GDM1 (cell line): ENCODE results near the gene ZNF335.

ENCODE experiments used
- DNase-seq: peaks from one replicate; lab custom pipeline; 2025; lab: John Stamatoyannopoulos, UW

Gene ZNF335

DNA sequence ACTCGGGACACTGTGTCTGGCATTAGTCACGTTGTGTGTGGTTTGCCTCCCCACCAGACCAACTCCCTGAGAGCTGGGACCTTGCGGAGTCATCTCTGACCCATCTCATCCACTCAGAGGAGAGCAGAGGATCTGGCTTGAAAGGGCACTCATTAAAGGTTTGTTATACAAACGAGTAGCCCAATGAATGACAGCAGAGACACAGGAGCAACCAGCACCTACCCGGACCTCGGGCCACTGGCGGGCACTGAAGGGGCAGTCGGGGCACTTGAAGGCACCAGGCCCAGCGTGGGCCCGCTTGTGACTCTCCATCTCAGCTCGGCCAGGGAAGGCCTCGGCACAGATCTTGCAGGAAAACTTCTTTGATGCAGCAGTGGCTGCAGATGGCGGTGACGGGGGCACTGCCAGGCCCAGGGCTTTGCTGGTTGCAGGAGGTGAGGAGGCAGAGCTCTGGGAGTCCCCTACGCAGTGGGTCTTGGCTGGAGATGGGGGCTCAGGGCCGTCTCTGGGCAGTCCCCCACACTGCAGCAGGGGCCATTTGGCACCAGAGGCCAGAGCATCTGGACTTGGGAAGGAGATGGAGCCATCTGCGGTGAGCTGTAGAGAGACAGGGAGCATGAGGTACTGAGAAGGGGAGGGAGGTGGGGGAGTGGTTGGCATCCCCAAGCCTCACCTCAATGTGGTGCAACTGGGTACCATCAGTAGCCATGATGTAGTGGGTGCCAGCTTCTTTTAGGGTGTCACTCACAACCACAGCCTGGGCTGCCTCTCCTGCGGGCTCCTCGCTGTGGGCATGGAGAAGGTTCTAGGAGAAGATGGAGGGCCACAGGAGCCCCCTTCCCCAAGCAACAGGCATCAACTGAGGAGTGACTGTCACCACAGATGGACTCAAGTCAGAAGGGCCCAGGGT lies 19.8 kb downstream of the ZNF335 start:
- no peak for DNase-seq

GRCh38 chr20:45950330-45950646 lies 21.7 kb downstream of the ZNF335 start:
- DNase-seq = no peak

- DNase-seq = no peak
Measured at GRCh38 chr20:45949542-45950329, 22.3 kb downstream of the ZNF335 start.

DNA sequence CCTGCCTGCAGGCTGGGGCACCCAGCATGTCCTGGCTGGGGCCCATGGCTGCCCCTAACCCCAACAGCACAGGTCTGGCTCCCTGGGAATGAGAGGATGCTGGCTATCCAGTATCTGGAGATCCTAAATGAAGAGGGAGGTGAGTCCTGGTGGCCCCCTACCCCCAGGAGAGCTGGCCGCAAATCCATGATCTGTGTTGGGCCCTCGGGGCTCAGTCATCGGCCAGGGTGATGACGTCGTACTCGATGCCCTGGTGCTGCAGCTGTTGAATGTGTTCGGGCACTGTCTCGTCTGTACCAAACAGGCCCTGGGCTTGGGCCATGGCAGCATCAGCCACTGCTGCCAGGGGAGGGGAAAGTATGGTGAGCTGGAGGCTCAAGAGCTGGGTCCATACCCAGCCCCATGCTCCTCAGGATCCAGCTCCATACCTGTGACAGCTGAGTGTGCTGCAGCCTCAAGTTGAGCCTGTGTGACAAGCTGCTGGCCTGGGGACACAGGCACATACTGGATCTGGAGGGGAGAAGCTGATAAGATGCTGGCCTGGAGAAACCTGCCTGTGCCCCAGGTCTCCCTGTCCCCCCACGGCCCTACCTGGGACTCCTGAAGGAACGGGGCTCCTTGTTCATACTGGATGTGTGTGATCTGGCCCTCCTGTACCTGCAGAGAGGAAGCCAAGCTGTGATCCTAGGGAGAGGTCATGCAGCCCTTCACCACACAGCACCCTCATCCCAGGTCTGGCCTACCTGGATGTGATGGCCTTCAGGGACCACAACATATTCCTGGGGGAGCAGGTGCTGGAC lies 23.1 kb downstream of the ZNF335 start:
- no peak for DNase-seq

DNA sequence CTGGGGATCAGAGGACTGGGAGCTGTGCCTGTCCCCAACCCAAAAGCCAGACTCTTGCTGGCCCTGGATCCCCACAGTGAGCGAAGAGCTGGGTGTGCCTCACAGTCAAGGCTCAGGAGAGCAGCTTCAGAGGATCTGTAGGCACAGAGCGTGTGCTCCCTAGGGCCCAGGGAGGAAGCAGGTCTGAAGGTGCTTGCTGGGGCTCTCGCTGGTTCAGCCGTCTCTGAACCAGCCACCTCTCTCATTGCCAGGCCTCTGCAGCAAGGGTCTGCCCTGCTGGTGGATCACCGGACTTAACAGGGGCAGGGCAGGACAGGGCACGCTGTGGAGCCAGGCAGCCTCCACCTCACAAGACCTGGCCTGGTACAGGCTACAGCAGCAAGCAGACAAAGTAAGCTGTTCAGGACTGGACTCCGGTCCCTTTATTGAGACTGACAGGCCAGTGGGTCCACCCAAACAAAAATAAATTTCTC lies 23.7 kb downstream of the ZNF335 start:
- no peak for DNase-seq

DNA sequence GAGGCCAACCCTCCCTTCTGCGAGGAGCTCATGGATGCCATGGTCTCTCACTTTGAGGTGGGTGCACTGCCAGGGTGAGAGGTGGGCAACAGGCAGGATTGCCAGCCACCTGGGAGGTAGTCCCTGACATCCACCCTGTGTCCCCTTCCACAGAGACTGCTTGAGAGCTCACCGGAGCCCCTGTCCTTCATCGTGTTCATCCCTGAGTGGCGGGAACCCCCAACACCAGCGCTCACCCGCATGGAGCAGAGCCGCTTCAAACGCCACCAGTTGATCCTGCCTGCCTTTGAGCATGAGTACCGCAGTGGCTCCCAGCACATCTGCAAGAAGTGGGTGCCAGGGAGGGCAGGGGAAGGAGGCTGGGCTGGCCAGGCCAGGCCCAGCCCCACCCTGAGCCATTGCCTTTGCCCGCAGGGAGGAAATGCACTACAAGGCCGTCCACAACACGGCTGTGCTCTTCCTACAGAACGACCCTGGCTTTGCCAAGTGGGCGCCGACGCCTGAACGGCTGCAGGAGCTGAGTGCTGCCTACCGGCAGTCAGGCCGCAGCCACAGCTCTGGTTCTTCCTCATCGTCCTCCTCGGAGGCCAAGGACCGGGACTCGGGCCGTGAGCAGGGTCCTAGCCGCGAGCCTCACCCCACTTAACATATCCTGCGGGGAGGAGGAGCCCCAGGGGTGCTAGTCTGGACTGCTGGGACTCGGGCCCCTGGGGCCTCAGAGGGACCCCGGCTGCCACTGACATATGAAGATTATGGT lies 24.7 kb downstream of the ZNF335 start:
- DNase-seq = no peak

- DNase-seq = no peak
Measured at GRCh38 chr20:45946149-45946970, 25.6 kb downstream of the ZNF335 start.

- no peak for DNase-seq
Measured at GRCh38 chr20:45945678-45946148, 26.3 kb downstream of the ZNF335 start.

DNA sequence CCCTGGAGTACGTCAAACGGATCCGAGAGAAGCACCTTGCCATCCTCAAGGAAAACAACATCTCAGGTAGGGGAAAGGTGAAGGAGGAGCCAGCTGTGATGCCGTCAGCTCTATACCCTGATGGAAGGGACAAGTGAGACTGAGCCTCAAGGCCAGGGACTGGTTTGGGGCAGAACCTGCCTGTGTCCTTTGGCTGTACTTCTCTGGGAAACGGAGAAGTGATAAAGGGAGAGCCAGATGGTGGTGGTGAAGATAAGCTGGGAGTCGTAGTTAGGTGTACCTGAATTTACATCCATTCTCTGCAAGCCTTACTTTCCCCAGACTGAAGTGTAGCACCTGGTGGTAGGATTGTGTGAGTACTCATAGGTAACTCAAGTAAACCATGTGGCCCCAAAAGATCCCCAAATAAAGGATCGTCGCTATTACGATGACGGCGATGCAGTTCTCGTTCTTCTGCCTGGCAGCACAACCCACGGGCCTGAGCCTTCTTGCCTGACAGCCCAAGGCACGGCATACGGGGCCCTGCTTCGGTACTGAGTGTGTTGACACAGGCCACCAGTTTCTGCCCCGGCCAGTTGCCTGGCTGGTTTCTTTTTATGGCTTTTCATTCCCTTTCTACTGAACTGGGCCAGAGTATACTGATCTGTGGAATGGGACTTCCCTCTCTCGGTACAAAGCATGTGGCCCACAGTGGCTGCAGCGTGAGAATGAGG lies 26.9 kb downstream of the ZNF335 start:
- no peak for DNase-seq

DNA sequence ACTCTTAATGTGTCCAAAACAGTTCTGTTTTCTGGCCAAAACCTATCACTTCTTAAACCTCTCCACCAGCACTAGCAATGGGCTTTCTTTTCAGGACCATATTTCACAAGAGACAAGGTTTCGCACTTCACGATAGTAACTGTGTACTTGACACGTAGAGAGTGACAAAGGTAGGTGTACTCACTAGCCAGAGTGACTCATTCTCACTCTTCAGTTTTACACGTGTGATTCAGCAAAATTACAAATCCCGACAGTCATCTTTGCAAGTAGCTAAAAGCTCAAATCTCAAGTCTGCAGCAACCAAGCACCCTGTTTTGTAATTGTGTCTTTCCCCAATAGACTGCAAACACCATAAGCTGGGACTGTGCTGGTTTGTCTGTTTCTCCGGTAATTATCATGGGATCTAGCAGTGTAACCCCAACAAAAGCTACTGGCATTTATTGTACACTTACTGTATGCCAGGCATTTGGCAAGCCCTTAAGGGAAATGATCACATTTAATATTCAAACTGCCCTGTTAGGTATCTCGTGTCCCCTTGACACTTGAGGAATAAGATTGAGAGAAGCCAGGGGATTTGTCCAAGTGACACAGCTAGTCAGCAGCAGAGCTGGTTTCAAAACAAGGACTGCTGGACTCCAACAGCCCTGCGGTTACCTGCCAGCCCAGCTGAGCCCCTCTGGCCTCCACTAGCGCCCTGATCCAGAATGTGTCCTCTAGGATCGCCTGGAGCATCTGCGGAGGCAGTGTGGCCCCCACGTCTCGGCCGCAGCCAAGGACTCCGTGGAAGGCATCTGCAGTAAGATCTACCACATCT lies 27.6 kb downstream of the ZNF335 start:
- DNase-seq = no peak

DNA sequence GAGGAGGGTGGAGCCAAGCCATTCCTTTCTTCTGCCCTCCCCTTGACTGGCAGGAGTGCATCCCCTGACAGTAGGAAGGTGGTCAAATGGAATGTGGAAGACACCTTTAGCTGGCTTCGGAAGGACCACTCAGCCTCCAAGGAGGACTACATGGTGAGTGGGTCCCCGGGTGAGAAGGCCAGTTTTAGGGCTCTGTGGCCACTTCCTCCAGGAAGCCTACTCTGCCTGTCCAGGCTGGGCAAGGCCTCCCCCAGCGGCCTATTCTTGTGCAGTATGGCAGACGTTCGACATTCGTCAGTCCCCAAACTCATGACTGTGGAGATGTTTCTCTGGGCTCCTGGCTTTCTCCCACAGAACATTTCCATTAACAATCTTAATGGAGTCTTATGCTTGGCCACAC lies 28.4 kb downstream of the ZNF335 start:
- no peak for DNase-seq

- DNase-seq = no peak
Measured at GRCh38 chr20:45940469-45940868, 31.5 kb downstream of the ZNF335 start.

DNA sequence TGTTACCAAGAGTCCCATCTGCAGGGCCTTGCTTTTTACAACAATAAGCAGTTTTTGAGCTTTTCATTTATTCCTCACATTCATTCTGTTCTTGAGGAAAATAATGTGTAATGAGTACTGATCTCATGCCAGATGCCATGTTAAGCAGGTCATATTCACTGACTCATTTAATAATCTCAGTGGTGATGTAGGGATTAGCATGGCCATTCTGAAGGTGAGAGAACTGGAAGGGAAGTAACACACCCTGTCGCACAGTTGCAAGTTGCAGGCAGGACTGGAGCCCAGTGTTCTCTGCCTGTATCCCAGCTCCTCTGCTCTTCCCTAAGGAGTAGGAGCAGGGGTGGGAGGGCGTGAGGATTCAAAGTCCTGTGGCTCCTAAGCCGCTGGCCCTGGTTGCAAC lies 31.9 kb downstream of the ZNF335 start:
- DNase-seq = no peak

- no peak for DNase-seq
Measured at GRCh38 chr20:45938727-45939438, 33.1 kb downstream of the ZNF335 start.

DNA sequence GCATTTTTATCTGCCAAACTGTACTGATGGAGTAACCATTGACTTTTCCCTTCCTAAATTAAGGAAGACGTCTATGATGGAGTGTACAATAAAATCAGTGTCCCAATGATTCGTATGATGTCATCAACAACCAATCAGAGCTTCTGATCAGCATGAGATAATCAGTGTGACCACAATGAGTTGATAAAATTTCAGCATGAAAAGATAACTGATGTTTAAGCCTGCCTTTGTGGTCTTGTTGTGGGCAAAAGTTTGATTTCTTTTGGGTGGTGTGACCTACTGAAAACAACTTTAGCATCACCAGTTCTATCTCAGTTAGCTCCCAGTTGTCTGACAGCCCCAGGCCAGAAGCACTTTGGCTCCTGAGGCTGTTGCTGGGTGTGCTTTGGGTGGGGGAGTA lies 34.2 kb downstream of the ZNF335 start:
- no peak for DNase-seq

- no peak for DNase-seq
Measured at GRCh38 chr20:45935416-45936046, 36.5 kb downstream of the ZNF335 start.

GRCh38 chr20:45934586-45935415 lies 37.2 kb downstream of the ZNF335 start, which contains the start of gene PCIF1:
Gene PCIF1 (plus strand): TSS chr20:45934683. CDS start chr20:45939000, 4,317 bp downstream.
- peak; percentile 95 for DNase-seq
